Stimulated activated CD4-positive, alpha-beta T cell treated with anti-CD3 and anti-CD28 coated beads, Interleukin-4, amount 100 ng/mL, for 1 hour (primary cell): ENCODE results near the gene EEF1AKMT3.

Experiments
- DNase-seq: peaks from one replicate; pipeline ENCODE4 v3.0.0-alpha.2; 2020

Gene EEF1AKMT3

GRCh38 chr12:57772429-57773322, at the start of gene EEF1AKMT3:
TSS of gene EEF1AKMT3 (plus strand) at chr12:57772614. CDS start at chr12:57772725, 111 bp downstream.
- DNase-seq: peak; percentile 36

- DNase-seq: no peak
These were observed 49.4 kb upstream of the EEF1AKMT3 start for GRCh38 chr12:57722716-57723629.

GRCh38 chr12:57723630-57723962, 48.8 kb upstream of the EEF1AKMT3 start:
- DNase-seq: no peak

- DNase-seq: no peak
These were observed 48.1 kb upstream of the EEF1AKMT3 start for GRCh38 chr12:57724003-57724935.

- no peak for DNase-seq
These were observed 47.3 kb upstream of the EEF1AKMT3 start for GRCh38 chr12:57724936-57725740.

- no peak for DNase-seq
These were observed 46.6 kb upstream of the EEF1AKMT3 start for GRCh38 chr12:57725851-57726150.

- DNase-seq: no peak
These were observed 46.1 kb upstream of the EEF1AKMT3 start for GRCh38 chr12:57726151-57726883.

- no peak for DNase-seq
These were observed 45.3 kb upstream of the EEF1AKMT3 start for GRCh38 chr12:57726884-57727757.

GRCh38 chr12:57727758-57728395, 44.5 kb upstream of the EEF1AKMT3 start:
- no peak for DNase-seq

- DNase-seq: no peak
These were observed 43.0 kb upstream of the EEF1AKMT3 start for GRCh38 chr12:57729321-57729844.

- no peak for DNase-seq
These were observed 41.9 kb upstream of the EEF1AKMT3 start for GRCh38 chr12:57730336-57731067.

GRCh38 chr12:57731411-57732080, 40.9 kb upstream of the EEF1AKMT3 start:
- no peak for DNase-seq

GRCh38 chr12:57732270-57732669, 40.1 kb upstream of the EEF1AKMT3 start:
- DNase-seq: no peak

GRCh38 chr12:57732726-57733593, 39.5 kb upstream of the EEF1AKMT3 start:
- no peak for DNase-seq

GRCh38 chr12:57733928-57734327, 38.5 kb upstream of the EEF1AKMT3 start:
- no peak for DNase-seq

GRCh38 chr12:57734591-57734990, 37.8 kb upstream of the EEF1AKMT3 start:
- DNase-seq: no peak
